ENCODE data around the gene FDX2.
"Not testable (repeated sequence)": the region's sequence is repeated elsewhere in the genome, so short reads cannot be mapped to it uniquely, and the experiment has no call there.

Gene FDX2

DNA sequence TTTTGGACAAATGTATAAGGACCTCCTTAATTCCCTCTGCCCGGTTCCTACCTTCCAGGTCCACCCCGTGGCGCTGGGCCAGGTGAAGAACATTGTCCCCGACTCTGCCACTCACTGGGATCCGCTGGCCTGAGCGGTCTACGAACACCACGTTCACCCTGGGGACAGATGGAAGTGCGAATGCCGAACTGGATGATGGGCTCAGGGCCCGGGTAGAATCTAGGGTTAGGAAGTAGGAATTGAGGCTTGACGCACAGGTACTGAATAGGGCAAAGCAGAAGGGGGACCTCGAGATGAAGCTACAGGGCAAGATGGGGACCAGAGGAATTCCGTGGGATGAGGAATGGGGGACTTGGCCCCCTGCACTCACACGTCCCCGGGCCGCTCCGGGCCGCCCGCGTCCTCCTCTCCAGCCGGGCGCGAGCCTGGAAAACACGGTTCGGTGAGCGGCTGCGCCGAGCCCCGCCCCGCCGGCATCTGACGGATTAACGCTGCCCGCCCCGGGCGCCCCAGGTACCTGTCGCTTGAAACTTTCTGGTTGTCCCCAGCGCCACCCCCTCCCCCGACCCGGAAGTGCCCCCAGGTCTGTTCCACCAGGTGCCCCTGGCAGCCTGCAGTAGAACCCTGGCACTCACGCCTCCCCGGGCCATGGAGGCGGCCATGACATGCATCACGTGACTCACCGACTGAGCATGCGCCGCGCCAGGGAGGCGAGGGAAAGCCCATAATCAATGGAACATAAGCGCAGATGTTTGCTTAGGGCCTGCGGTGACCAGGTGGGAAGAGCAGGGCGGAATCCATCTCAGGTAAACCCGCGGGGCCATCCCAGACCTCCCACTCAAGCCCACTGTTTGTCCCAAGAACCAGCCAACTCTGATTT is at the start of gene FDX2:
FDX2 (minus strand) TSS at position 681 of the 880 bp plus-strand sequence; CDS start at position 662, 19 bp downstream.
- peak; percentile 86 for DNase-seq (ENCODE audit: low spot score)

DNA sequence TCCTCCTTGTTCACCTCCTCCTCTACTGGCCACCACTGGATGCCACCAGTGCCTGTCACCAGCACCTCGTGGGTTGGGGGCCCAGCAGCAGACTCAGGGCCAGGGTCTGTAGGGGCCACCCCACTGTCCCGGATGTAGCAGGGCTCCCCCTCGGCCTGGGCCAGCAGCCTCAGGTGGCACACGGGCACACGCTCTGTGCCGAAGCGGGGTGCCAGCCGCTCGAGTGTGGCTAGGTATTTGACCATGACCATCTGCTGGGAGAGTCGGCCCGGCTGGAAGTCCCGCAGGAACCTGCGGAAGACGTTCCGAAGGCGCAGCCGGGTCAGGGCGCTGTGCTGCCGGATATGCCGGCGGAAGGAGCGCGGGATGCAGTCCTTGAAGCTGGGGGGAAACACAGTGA is 49.7 kb upstream of the FDX2 start:
- DNase-seq (ENCODE audit: low spot score): no peak

DNA sequence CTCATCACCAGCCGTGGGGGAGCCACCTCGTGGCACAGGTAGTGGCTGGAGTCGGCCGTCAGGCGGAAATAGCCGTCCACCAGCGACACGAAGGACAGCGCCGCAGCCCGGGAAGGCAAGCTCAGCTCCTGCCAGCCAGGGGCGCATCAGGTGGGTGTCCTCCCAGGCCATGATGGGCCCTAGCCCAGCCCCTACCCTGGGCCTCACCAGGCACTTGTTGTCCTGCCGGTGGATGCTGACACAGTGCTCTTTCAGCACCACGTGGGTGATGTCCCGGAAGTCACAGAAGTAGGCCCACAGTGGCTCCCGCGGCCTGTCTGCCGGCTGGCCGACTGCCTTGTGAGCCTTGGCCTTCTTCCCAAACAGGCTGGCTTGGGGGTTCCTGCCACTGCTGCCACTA is 48.8 kb upstream of the FDX2 start:
- peak; percentile 19 for DNase-seq (ENCODE audit: low spot score)

DNA sequence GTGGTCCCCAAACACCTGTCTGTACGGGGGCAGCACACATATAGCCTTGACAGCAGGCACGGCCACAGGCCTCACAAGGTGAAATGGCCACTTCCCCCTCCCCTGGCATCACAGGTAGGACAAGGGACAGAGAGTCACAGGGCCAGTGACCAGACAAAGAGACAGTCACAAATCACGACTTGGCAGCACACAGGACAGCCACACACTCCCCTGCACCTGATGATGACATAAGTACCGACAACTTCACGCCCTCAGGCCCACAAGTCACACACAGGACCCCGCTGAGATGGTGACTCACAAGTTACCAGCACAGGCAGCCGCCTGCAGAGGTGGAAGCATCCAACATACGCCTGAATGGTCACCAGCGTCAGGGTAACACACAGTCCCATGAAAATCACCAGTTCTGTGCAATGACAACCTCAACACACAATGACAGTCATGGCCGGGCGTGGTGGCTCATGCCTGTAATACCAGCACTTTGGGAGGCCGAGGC is 48.0 kb upstream of the FDX2 start:
- DNase-seq (ENCODE audit: low spot score): no peak

DNA sequence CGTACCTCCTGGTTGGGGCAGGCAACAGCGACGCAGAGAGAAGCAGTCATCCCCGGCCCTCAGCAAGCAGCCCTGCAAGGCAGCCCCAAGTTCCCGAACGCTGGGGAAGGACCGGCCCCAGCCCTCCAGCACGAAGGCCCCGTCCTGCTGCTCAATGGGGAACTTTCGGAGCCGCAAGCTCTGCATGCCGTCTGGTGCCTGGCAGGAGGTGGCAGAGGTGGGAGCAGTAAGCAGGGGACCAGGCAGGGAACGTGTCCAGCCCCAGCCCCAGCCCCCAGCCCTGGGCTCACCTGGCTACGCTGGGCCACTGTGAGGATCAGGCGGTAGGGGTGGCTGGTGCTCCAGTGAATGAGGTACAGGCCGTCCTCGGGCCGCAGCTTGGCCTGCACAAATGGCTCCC is 46.4 kb upstream of the FDX2 start:
- DNase-seq (ENCODE audit: low spot score): no peak

DNA sequence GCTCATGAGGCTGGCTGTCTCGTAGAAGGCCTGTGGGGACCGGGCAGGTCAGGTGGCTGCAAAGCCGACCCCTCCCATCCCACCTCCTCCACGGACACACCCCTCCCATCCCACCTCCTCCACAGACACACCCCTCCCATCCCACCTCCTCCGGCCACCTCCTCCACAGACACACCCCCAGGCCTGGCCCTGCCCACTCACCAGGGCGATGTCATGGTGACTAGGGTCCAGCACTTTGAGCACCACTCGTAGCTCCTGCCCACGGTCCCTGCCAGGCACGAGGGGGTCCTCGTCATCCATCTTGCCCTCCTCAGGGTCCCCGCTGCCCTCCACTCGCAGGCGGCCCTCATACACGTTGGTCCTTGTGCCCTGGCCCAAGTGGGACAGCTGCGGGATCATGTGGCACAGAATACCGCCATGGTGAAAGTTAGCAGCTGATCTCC is 45.8 kb upstream of the FDX2 start:
- DNase-seq (ENCODE audit: low spot score): no peak

DNA sequence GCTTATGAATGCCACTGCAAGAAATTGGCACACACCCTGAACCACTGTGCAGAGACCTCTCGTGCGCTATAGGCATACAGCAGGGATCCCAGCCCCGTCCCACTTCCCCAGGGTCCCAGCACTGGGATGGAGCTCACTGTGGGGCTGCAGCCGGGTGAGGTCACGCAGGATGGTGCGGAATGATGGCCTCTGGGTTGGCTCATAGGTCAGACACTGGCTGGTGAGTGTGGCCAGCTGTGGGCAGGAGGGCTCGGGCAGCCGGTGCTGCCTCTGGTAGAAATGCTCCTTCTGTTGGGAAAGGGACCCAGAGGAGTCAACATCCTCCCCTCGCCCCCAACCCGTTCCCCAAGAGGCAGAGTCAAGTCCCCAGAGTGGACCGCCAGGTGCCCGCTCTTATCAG is 40.6 kb upstream of the FDX2 start:
- no peak for DNase-seq (ENCODE audit: low spot score)

DNA sequence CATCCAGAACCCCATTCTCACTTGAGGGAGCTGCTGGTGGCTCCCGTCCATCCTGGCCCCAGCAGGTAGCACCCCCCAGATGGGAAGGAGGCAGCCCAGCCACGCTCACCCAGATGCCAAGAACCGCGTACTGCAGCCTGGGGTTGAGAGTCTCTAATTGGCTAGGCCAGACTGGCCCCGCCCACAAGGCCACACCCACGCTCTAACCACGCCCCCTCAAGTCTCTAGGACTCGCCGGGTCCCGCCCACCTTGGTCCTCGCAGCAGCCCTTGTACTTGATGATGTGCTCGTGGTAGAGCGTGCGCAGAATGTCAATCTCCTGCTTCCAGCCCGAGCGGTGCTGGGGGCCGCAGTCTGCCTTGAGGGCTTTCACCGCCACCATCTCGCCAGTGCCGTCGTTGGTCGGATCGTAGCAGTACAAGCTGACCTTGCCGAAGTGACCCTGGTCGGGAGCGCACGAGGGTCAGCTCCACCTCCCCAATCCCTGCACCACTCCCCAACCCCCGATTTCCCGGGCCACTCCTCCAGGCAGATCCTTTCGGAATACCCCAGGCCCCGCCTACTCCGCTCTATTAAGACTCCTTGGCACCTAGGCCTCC is 38.1 kb upstream of the FDX2 start:
- peak; percentile 23 for DNase-seq (ENCODE audit: low spot score)

DNA sequence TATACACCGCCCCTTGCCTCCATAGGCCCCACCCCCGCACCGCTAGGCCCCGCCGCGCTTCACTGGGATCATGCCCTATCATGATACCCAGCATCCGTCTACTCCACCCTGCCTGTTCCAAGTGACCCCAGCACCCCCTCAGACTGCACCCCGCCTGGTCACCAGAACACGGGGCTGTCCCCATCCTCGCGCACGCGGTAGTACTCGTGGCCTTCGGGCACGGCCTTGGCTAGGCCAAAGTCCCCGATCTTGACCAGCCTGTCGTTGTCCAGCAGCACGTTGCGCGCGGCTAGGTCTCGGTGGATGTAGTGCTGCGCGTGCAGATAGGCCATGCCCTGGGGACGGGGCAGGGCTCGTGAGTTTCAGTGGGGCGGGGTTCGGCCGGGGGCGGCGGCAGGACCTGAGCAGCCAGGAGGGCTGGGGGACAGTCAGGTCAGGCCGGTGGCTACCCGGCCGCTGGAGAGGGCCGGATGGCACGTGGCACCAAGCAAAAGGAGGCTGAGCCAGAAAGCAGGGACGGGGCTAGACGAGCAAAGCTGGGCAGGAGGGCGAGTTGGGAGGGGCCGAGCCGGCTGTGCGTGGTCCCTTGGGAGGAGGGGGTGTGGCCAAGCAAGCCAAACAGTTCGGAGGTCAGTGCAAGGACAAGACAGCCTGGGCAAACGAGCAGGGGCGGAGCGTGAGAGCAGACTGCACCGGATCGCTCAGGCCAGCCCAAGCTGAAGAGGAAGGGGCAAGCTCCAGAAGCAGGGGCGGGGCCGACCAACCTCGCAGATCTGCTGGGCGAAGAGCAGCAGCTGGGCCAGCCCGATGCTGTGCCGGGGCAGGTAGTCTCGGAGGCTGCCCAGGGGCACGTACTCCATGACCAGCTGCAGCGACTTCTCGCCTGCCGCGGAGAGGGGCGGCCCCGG is 37.2 kb upstream of the FDX2 start:
- DNase-seq (ENCODE audit: low spot score): no peak

DNA sequence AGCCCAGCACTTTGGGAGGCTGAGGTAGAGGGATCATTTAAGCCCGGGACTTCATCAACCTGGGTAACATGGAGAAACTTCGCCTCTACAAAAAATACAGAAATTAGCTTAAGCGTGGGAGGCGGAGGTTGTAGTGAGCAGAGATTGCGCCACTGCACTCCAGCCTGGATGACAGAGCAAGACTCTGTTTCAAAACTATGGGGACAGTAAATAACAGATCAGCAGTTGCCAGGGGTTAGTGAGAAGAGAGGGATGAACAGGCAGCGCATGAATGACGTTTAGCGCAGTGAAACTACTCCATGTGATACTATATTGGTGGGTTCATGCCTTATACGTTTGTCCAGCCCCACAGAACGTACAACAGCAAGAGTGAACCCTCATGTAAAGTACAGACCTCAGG is 30.7 kb upstream of the FDX2 start:
- no peak for DNase-seq (ENCODE audit: low spot score)

DNA sequence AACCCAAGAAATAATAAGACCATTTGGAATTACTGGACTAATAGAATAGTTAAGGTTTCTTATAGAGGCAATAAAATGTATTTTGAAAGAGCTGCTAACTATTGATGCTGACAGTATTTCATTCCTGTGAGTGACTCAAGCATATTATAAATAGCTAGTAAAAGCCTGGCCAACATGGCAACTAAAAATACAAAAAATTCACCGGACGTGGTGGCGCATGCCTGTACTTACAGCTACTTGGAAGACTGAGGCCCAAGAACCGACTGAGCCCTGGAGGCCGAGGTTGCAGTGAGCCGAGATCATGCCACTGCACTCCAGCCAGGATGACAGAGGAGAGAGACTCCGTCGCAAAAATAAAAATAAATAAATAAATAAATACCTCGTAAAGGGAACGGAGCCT is 29.0 kb upstream of the FDX2 start:
- DNase-seq (ENCODE audit: low spot score): no peak

DNA sequence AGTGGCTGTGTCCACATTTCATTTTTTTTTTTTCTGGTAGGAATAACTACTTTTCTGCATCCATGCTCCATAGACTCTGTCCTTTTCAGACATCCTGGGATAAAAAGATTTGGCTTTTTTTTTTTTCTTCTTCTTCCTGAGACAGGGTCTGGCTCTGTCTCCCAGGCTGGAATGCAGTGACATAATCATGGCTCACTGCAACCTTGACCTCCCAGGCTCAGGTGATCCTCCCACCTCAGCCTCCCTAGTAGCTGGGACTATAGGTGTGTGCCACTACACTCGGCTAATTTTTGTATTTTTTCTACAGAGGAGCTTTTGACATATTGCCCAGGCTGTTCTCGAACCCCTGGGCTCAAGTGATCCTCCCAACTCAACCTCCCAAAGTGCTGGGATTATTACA is 27.7 kb upstream of the FDX2 start:
- no peak for DNase-seq (ENCODE audit: low spot score)

DNA sequence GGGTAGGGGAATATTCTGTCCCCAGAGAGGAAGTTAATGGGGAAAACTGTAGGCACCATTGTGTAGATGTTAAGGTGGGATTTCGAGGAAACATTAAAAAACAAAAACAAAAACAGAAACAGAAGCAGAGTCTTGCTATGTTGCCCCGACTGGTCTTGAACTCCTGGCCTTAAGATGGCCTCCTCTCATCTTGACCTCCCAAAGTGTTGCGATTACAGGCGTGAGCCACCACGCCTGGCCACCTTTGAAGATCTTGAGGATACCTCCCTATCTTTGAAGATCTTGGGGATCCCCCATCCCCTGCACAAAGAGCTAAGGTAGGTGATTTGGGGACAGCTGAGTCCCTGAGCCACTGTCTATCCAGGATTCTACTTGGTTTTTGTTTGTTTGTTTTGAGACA is 24.2 kb upstream of the FDX2 start:
- DNase-seq (ENCODE audit: low spot score): no peak

DNA sequence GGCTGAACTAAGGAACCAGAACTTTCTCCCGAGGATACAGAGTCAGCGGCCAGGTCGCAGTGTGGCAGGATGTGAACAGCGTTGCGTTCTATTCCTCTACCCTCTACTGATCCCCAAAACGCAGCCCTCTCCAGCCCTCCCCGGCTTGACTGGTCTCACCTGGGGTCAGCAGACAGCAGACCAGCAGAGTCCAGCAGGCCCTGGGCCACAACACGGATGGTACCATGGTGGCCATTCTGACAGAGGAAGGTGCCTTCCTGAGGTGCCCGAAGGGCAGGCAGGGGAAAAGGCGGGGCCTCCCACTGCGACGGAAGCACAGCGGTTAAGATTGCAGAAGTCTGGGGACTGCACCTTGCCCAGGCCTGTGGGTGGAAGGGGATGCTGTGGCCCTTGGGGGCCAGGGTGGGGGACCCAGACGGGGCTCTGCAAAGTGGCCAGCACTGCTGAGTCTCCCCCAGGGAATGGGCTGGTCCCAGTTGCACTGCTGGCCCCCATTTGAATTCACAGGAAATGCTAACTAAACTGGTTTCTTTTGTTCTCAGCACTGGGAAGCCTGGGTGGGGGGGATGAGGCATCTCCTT is 23.7 kb upstream of the FDX2 start, which contains the start of gene ICAM3:
ICAM3 (minus strand) TSS at position 245 of the 581 bp plus-strand sequence; CDS start at position 235, 10 bp downstream.
- DNase-seq (ENCODE audit: low spot score): no peak

DNA sequence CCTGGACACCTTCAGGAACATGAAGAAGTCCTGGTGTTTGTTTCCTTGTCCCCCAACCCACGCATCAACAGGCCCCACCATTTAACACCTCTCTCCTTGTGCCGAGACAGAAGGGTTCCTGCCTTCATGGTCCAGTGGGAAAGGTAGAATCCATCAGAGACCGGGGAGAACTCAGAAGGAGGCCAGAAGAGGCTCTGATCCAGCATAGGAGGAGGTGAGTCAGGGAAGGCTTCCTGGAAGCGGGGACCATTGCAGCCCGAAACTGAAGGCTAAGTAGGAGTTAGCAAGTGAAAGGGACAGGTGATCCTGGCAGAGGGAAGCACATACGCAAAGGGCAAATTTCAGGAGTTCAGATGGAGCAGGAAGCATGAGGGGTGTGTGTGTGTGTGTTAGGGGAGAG is 23.1 kb upstream of the FDX2 start:
- no peak for DNase-seq (ENCODE audit: low spot score)

DNA sequence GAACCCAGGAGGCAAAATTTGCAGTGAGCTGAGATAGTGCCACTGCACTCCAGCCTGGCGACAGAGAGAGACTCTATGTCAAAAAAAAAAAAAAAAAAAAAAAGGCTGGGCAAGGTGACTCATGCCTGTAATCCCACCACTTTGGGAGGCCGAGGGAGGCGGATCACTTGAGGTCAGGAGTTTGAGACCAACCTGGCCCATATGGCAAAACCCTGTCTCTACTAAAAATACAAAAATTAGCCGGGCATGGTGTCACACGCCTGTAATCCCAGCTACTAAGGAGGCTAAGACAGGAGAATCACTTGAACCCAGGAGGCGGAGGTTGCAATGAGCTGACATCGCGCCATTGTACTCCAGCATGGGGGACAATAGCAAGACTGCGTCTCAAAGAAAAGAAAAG is 20.9 kb upstream of the FDX2 start:
- DNase-seq (ENCODE audit: low spot score): not testable (repeated sequence)

DNA sequence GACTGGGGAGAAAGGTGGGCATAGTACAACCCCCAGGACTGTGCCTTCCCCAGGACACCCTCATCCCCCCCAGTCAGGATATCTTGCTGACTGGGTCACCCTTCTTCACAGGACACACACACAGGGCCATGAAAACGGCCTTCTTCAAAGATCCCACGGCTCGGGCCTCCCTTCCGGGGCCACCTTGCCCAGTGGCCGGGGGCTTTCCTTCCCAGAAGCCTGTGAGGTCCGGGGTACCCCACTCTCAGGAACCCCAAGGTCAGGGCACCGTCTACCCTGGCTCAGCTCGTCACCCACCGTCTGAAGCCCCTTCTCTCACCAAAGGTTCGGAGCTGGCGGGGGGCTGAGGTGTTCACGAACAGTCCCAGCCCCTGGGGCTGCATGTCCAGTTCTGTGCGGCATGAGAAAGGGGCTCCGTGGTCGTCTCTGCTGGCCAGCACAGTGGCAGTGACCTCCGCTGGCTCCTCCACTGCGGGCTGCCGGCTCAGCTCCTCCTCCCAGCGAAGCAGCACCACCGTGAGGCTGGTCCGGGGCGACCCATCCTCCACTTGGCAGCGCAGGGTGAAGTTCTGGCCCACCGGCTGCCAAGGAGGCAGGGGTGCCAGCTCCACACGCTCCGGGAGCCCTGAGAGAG is 19.7 kb upstream of the FDX2 start:
- no peak for DNase-seq (ENCODE audit: low spot score)

DNA sequence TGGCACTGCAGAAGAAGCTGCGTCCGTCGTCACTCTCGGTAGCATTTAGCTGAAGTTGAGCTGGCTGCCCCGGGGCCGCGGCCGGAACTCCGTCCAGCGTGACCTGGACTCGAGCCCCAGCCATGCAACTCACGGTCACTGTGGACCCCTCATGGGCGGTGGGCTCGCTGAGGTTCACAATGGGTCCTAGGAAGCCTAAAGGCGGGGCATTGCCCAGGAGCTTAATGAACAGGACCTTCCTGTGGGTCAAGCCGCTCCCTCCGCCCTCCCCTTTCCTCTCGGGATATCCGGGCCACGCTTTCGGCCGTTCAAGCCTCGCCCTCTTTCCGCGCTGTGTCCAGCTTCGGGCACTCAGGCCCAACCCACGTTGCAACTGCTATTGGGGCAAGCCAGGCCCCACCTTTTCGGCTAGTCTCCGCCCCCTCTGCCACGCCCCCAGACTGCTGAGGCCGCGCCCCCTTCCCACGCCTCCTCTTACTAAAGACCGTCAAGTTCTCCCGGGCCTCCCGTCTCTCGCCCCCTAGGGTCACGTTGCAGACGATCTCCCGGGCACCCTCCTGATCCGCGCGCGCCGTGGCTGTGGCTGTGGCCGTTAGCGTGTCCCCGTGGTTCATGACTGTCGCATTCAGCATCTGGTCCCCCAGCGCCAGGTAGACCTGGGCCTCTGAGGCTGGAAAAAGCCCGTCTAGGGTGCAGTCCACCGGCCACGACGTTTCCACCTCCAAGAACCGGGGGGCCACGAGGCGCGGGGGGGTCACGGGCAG is 19.0 kb upstream of the FDX2 start:
- peak; percentile 88 for DNase-seq (ENCODE audit: low spot score)

DNA sequence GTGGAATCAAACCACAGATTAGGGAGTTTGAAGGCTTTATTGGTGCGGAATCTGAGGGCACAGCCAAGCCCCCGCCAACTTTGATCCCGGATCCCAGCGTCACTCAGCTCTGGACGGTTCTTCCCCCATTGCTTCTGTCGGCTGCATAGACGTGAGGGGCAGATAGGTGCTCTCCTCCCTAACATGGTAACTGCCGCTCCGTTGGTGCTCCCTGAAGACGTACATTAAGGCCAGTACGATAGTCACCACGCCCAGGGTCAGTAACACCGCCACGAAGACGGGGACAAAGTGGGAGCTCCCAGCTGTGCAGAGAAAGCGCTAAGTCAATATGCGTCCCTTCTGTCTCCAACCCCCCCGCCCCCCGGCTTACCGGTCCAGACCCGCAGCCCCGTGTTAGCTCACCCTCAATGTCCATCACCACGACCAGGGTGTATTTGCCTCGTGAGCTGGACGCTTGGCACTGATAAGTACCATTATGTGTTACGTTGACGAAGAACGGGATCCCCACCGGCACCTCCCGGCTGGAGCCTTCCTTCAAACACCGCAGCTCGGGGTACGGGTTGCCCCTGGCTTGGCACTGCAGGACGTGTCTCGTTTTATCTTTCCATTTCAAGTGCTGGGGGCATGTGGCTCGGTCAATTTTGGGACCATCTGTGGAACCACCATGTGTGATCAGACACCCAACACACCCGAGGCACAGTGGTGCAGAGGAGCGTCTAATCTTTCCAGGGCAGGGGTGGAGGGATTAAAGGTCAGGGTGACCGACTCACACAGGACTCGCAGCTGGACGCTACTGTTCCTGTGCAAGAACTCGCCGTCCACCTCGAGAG is 18.2 kb upstream of the FDX2 start:
- peak; percentile 24 for DNase-seq (ENCODE audit: low spot score)
